ENCODE measurements around the gene TGM6. TPM values are rescaled to one million over a fixed set of nuclear protein-coding genes. Genes with fewer than 3 reads are reported as not detected.

The TGM6 gene
- total RNA-seq, 1 donor from 2014 or later: not detected

GRCh38 chr20:2475850-2476741, 95.4 kb downstream of the TGM6 start:
- TF ChIP-seq CTCF (IDR thresholded peaks at IDR 0.05; ENCODE audit: unreplicated experiment): no peak
- no peak overlapping the region for H3K27ac Mint-ChIP-seq (ENCODE audit: unreplicated experiment)
- H3K4me1 Mint-ChIP-seq (ENCODE audit: unreplicated experiment): peaks cover 20% of the 10 kb centered on the region
- H3K27me3 Mint-ChIP-seq (ENCODE audit: unreplicated experiment): peaks cover 10% of the 10 kb centered on the region
- H3K4me3 Mint-ChIP-seq (ENCODE audit: unreplicated experiment): no peak overlapping the region
- DNase-seq (ENCODE audit: low spot score): no peak
- H3K9me3 Mint-ChIP-seq (ENCODE audit: unreplicated experiment): no peaks in the 10 kb centered on the region
- peaks cover 21% of the 10 kb centered on the region for H3K36me3 Mint-ChIP-seq (ENCODE audit: low read depth, unreplicated experiment)

DNA sequence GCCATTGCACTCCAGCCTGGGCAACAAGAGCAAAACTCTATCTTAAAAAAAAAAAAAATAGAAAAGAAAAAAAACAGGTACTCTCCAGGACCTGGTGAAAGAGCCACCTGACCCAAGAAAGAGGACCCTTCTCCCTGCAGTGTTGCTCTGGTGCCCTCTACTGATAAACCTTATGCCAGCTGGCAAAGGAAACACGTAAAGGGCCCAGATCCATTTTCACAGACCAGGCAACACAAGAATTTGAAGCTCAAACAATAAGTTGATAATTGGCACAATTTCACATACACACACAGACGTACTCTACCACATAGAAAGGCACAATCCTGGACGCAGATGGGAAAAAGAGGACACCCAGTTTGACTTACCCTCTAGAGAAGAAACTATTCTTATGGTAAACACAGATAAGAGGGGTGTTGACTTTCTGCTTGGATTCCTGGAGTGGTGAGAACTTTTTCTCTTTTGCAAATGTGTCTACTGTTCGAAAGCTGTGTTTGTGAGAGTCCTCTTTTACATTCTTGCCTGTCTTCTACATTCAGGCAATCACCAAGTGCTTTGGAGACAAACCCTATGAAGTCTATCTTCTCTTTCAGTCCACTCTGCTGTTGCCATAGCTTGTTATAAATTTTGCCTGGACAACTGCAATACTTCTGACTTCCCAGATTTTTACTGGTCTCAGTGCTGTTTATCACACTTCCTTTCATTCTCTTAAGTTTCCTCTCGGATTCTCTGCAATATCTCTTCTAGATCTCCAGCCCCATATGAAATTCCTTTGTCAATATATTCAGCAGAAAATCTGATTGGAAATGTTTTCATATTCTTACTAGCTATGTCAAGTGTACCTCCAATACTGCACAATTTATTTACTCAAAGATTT, 96.3 kb downstream of the TGM6 start:
- Mint-ChIP-seq H3K36me3 (ENCODE audit: low read depth, unreplicated experiment) (peaks cover 27% of the 10 kb centered on the region), H3K4me1 (ENCODE audit: unreplicated experiment) (peaks cover 17% of the 10 kb centered on the region), H3K27ac (ENCODE audit: unreplicated experiment) (peak overlapping the region; percentile 81), H3K27me3 (ENCODE audit: unreplicated experiment) (peaks cover 2% of the 10 kb centered on the region), H3K4me3 (ENCODE audit: unreplicated experiment) (no peak overlapping the region), H3K9me3 (ENCODE audit: unreplicated experiment) (no peaks in the 10 kb centered on the region)
- no peak for DNase-seq (ENCODE audit: low spot score)
- TF ChIP-seq CTCF (IDR thresholded peaks at IDR 0.05; ENCODE audit: unreplicated experiment): no peak

DNA sequence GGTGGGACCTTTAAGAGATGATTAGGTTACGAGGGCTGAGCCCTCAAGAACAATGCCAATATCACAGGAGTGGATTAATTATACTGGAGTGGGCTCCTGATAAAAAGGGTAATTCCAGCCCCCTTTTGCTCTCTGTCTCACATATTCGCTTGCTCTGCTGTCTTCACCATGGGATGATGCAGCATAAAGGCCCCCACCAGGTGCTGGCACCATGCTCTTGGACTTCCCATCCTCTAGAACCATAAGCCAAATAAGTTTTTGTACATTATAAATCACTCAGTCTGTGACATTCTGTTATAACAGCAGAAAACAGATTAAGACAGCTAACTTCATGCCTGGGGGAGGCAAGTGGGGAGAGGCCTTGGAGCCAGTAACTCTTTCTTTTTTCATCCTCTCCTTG, 99.7 kb downstream of the TGM6 start:
- DNase-seq (ENCODE audit: low spot score): no peak
- Mint-ChIP-seq H3K27ac (ENCODE audit: unreplicated experiment) (no peak overlapping the region), H3K9me3 (ENCODE audit: unreplicated experiment) (no peaks in the 10 kb centered on the region), H3K27me3 (ENCODE audit: unreplicated experiment) (peaks cover 4% of the 10 kb centered on the region), H3K4me1 (ENCODE audit: unreplicated experiment) (peaks cover 12% of the 10 kb centered on the region), H3K4me3 (ENCODE audit: unreplicated experiment) (peak overlapping the region; percentile 82), H3K36me3 (ENCODE audit: low read depth, unreplicated experiment) (peaks cover 47% of the 10 kb centered on the region)
- TF ChIP-seq CTCF (IDR thresholded peaks at IDR 0.05; ENCODE audit: unreplicated experiment): no peak

Other genes starting within 250 kb of the TGM6 start
- not detected for gene TGM3, start 84.9 kb upstream of the TGM6 start, total RNA-seq (ENCODE audit: unreplicated experiment)
- gene SNRPB, start 89.9 kb downstream of the TGM6 start, total RNA-seq (ENCODE audit: unreplicated experiment): 195 TPM
- 13.0 TPM for gene ZNF343, start 128.0 kb downstream of the TGM6 start, total RNA-seq (ENCODE audit: unreplicated experiment)
- not detected for gene TMC2, start 155.7 kb downstream of the TGM6 start, total RNA-seq (ENCODE audit: unreplicated experiment)

Data from endothelial cell (in vitro differentiated cells).